ENCODE results near the gene DYRK1A.
"Not testable (repeated sequence)": the region's sequence is repeated elsewhere in the genome, so short reads cannot be mapped to it uniquely, and the experiment has no call there.

DYRK1A gene

GRCh38 chr21:37532868-37533780 is 166.6 kb downstream of the DYRK1A start:
- no peak for DNase-seq

DNA sequence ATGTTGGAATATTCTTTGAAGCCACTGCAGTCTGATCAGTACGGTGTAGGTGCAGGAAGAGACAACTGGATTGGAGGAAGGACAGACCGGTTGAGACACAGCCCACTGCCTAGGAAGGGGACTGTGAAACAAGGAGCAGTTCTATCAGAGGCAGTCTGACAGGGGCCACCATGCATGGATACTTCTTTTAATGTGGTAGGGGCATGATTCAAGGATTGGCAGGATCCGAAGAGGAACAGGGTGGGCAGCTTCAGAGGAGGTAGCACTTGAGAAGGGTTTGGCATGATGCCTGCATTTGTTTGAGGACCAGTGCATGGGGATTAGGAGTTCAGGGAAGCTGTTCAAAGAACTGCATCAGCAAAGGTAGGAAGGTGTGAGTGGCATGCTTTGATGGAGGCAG is 167.9 kb downstream of the DYRK1A start:
- no peak for DNase-seq

GRCh38 chr21:37535130-37535529 is 168.6 kb downstream of the DYRK1A start:
- no peak for DNase-seq

DNA sequence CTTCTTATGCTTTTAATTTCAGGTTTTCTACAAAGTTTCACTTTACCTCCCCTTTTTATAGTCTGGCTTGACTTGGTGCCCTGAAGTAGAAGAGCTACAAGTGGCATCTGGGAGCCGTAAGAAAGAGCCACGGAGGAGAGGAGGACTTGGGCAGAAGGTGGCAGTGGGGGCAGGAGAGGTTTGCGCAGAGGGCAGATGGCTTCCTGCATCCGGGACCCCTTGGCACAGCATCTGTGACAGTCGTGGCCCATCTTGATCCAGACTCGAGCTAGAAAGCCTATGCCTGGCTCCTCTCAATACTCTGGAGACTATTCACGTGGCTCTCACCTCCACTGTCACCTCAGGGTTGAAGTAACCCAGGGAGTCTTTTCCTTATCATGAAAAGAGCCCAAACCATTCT is 169.1 kb downstream of the DYRK1A start:
- no peak for DNase-seq

- DNase-seq = no peak
Observed at GRCh38 chr21:37536616-37537278, 170.2 kb downstream of the DYRK1A start.

DNA sequence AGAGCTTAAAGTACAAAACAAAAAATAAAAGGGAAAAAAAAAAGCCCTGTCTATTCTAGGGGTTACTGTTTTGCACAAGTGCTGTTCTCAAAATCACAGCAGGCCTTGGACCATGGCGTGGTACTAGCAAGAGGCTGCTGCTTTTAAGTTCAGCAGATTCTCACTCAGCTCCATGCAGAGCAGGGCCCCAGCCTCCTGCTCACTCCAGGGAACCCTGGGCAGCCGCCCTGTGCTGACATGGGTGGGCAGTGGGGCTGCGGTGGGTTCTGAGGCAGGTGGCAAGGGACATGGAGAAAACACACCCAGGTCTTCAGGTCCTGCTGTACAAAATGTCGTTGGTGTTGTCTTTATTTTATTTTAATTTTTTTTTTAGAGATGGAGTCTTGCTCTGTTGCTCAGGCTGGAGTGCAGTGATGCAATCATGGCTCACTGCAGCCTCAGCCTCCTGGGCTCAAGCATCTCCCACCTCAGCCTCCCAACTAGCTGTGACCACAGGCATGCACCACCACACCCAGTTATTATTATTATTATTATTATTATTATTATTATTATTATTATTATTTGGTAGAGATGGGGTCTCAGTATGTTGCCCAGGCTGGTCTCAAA is 170.9 kb downstream of the DYRK1A start:
- DNase-seq = no peak

GRCh38 chr21:37538971-37539590 is 172.5 kb downstream of the DYRK1A start:
- DNase-seq = no peak

GRCh38 chr21:37541128-37541527 is 174.6 kb downstream of the DYRK1A start:
- DNase-seq = not testable (repeated sequence)

DNA sequence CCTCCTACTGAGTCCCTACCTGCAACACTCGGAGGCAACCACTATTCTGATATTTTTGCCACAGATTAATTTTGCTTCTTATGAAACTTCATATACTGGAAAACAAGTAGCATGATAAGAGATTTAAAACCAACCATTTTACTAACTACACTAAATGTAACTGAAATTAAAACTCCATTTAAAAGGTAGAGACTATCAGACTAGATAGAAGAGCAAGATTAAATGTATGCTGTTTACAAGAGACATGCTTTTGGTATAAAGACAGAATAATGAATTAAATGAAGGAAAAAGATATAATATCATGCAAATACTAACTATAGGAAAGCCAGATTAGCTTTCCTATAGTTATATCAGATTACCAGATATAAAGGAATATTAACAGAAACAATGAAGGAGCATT is 175.9 kb downstream of the DYRK1A start:
- DNase-seq = no peak

DNA sequence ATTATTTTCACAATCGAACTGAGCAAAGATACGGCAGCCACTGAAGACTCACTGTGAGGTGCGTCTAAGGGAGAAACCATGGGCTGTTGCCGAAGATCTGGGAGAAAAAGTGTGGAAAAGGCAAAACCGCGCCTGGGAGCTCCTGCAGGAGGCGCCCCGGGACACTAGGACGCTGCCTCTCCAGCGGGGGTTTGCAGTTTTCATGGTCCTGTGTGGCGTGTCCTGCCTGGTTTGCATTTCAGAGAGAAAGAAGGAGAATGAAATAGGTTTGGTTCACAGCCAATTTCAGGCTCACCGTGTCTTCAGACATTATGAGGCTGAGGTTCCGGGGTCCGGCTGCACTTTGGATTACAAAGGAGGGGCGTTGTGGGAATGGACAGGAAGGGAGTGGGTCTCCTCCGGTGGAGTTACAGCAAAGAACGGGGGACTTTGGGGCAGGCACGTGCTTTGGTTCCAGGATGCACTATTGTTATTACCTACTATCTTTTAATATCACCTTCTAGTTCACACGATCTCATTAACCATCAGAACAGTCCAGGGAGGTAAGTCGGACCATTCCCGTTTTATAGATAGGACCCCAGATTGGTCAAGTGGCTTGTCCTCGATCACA is 179.8 kb downstream of the DYRK1A start:
- DNase-seq = no peak

- DNase-seq = no peak
Observed at GRCh38 chr21:37546949-37547614, 180.5 kb downstream of the DYRK1A start.

- no peak for DNase-seq
Observed at GRCh38 chr21:37547615-37548200, 181.1 kb downstream of the DYRK1A start.

DNA sequence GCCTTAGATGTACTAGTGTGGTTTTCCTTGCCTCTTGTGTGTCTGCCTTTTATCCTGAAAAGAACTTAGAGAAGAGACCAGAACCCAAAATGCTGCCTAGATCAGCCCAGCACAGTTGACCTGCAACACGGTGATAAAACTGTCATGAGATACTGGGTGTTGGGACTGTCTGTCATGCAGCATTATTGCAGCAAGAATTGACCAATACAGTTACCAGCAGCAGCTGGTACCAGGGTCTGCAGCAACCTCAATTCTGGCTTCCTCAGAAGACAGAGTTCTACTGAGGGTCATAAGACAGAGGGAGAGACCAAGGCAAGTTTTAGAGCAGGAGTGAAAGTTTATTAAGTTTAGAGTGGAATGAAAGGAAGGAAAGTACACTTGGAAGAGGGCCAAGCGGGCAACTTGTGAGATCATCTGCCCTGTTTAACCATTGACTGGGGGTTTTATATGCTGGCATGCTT is 182.0 kb downstream of the DYRK1A start:
- no peak for DNase-seq

DNA sequence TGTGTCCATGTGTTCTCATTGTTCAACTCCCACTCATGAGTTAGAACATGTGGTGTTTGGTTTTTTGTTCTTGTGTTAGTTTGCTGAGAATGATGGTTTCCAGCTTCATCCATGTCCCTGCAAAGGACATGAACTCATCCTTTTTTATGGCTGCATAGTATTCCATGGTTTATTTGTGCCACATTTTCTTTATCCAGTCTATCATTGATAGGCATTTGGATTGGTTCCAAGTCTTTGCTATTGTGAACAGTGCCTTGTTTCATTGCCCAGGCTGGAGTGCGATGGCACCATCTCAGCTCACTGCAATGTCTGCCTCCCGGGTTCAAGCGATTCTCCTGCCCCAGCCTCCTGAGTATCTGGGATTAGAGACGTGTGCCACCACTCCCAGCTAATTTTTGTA is 183.2 kb downstream of the DYRK1A start:
- DNase-seq = not testable (repeated sequence)

- DNase-seq = no peak
Observed at GRCh38 chr21:37550157-37550556, 183.6 kb downstream of the DYRK1A start.

DNA sequence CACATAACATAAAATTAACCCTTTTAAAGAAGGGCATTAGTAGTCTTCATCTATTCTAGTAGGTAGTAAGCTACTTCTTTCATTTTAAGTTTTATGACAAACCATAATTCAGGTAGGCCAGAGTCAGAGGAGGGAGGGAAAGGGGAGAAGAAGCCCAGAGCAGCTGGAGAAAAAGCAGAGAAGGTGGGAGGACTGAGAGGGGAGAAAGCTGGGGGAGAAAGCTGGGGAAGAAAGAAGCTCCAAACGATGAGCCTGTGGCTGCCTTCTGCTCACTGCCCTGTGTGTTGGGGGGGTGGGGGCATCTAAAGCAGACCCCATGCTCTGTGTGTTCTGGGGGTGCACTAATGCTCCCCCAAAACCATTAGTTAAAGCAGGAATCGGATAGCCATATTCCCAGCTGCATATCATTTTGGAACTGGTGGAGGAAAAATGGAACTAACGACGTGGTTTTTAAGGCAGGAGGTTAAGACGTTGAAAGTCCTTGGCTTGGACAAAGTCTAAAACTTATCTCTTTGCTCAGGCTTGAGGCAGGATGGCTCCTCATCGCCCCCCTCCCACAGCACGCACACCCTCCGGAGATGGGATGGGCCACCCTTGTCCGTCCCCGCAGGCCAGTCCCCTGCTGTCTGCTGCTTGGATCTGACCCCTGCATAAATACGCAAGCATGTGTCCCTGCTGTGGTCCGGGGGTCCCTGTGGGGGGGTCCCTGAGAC is 184.2 kb downstream of the DYRK1A start:
- DNase-seq = no peak

GRCh38 chr21:37551331-37551992 is 184.9 kb downstream of the DYRK1A start:
- no peak for DNase-seq

DNA sequence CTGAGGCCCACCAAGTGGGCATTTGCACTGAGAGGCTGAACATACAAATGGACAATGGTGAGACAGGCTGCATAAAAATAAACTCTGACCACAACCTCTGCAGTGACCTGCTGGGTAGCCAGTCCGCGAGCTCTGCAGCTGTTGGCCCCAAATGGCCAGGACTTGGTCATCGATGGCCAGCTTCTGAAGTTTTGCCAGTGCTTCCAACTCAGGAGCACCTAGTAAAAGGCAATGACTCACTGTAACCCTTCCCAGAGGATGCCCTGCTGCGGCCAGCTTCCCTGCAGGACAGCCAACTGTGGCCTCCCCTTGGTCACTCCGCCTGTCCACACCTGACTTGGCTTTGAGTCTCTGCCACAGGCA is 185.4 kb downstream of the DYRK1A start:
- no peak for DNase-seq

DNA sequence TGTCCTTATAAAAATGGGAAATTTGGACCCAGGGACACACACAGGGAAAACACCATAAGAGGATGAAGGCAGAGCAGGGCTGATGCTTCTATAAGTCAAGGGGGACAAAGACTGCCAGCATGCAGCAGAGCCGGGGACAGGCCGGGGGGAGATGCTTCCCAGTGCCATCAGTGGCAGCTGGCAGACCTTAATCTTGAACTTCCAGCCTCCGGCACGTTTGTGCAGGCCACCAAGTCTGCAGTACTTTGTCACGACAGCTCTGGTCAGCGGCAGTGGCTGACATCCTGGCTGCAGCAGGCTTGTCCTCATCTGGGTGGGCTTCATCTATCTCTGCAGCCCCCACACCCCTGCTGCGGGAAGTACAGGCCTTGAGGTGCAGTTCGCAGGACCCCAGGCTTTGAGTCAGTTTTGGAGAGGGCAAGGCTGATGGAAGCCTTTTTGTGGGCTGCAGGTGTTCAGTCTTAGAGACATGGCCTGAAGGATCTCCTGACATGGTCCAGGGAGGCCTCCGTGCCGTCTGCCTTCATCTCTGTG is 186.0 kb downstream of the DYRK1A start:
- DNase-seq = no peak

GRCh38 chr21:37553078-37553481 is 186.5 kb downstream of the DYRK1A start:
- no peak for DNase-seq
